HL-60 (cell line): ENCODE measurements around the gene SPAG4.

ENCODE experiments used
- DNase-seq, 2 experiments: peaks; one replicate each; pipeline ENCODE4 v3.0.0-alpha.2; 2010 to 2020; ENCODE audit warnings: low read depth in 1 of 2, low spot score in 1 of 2
- H3K27ac ChIP-seq: fragments of 250-450 bp; sonication (Bioruptor Pico); replicated peaks from 2 replicates; pipeline ENCODE4 v1.5.1; 2020; ENCODE audit warnings: mild to moderate bottlenecking, moderate library complexity
- H3K27me3 ChIP-seq: fragments of 250-450 bp; sonication (Bioruptor Pico); 2 replicates; pipeline ENCODE4 v1.5.1; 2021; ENCODE audit warnings: mild to moderate bottlenecking, moderate library complexity; ENCODE audit not compliant: insufficient read depth, poor library complexity, severe bottlenecking
- H3K4me3 ChIP-seq: replicated peaks from 2 replicates; pipeline ENCODE4 v1.5.1; 2011; ENCODE audit warnings: mild to moderate bottlenecking, control low read depth, low read length; ENCODE audit not compliant: insufficient read depth
- CTCF ChIP-seq: IDR thresholded peaks from one replicate; pipeline ENCODE4 v1.5.1; 2011; ENCODE audit warnings: low read length, control low read depth, inconsistent platforms; ENCODE audit not compliant: insufficient read depth
- GABPA ChIP-seq: IDR thresholded peaks from 2 replicates; pipeline ENCODE4 v1.6.1; 2012; ENCODE audit warnings: low read depth
- POLR2AphosphoS5 ChIP-seq: IDR thresholded peaks from 2 replicates; pipeline ENCODE4 v1.6.1; 2012; ENCODE audit warnings: low read depth
- SPI1 ChIP-seq: IDR thresholded peaks from 2 replicates; pipeline ENCODE4 v1.6.1; 2012; ENCODE audit warnings: low read depth, mild to moderate bottlenecking, borderline replicate concordance
- TF ChIP-seq, protein P1 (sequence below): IDR thresholded peaks from 2 replicates; pipeline ENCODE4 v1.6.1; 2012; ENCODE audit warnings: low read depth; ENCODE audit not compliant: insufficient replicate concordance

The SPAG4 gene

DNA sequence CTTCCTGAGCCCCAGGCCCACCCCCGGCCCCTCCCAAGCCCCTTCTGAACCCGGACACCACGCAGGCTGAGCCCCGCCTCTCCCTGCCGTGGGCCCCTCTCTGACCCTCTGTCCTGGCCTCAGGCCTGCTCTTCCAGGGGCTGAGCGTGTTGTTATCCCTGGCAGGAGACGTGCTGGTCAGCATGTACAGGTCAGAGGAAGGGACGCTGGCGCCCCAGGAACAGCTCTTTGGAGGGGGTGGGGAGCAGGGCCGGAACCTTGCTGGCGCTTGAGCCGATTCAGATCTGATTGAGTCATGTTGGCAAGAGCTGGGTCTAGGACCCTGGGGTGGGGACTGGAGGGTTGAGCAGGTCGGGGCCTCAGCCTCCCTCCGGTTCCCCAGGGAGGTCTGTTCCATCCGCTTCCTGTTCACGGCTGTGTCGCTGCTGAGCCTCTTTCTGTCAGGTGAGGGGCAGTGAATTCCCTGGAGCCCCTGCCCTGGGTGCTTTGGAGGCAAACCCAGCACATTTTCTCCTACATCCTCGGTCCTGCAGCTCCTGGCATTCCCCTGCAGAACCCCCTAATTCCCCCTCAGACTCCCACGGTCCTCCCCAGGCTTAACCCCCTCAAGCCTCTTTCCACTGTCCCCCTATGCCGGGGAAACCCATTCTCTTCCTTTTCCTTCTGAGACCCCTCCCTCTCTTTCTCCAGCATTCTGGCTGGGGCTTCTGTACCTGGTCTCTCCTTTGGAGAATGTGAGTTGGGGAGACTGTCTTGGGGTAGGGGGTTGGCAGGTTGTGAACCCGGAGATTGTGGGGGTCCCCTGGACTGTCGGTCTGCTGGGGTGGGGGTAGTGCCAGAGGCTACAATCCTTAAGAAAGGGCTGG is 2.0 kb downstream of the SPAG4 start:
- Histone ChIP-seq H3K4me3 (peak overlapping the region; percentile 39), H3K27me3 (no peaks in the 10 kb centered on the region), H3K27ac (no peak overlapping the region)
- TF ChIP-seq, protein P1, sequence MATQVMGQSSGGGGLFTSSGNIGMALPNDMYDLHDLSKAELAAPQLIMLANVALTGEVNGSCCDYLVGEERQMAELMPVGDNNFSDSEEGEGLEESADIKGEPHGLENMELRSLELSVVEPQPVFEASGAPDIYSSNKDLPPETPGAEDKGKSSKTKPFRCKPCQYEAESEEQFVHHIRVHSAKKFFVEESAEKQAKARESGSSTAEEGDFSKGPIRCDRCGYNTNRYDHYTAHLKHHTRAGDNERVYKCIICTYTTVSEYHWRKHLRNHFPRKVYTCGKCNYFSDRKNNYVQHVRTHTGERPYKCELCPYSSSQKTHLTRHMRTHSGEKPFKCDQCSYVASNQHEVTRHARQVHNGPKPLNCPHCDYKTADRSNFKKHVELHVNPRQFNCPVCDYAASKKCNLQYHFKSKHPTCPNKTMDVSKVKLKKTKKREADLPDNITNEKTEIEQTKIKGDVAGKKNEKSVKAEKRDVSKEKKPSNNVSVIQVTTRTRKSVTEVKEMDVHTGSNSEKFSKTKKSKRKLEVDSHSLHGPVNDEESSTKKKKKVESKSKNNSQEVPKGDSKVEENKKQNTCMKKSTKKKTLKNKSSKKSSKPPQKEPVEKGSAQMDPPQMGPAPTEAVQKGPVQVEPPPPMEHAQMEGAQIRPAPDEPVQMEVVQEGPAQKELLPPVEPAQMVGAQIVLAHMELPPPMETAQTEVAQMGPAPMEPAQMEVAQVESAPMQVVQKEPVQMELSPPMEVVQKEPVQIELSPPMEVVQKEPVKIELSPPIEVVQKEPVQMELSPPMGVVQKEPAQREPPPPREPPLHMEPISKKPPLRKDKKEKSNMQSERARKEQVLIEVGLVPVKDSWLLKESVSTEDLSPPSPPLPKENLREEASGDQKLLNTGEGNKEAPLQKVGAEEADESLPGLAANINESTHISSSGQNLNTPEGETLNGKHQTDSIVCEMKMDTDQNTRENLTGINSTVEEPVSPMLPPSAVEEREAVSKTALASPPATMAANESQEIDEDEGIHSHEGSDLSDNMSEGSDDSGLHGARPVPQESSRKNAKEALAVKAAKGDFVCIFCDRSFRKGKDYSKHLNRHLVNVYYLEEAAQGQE, result no peak
- TF ChIP-seq POLR2AphosphoS5 (no peak), CTCF (no peak), GABPA (no peak), SPI1 (no peak)
- DNase-seq, result peak; percentile 54 to 62

DNA sequence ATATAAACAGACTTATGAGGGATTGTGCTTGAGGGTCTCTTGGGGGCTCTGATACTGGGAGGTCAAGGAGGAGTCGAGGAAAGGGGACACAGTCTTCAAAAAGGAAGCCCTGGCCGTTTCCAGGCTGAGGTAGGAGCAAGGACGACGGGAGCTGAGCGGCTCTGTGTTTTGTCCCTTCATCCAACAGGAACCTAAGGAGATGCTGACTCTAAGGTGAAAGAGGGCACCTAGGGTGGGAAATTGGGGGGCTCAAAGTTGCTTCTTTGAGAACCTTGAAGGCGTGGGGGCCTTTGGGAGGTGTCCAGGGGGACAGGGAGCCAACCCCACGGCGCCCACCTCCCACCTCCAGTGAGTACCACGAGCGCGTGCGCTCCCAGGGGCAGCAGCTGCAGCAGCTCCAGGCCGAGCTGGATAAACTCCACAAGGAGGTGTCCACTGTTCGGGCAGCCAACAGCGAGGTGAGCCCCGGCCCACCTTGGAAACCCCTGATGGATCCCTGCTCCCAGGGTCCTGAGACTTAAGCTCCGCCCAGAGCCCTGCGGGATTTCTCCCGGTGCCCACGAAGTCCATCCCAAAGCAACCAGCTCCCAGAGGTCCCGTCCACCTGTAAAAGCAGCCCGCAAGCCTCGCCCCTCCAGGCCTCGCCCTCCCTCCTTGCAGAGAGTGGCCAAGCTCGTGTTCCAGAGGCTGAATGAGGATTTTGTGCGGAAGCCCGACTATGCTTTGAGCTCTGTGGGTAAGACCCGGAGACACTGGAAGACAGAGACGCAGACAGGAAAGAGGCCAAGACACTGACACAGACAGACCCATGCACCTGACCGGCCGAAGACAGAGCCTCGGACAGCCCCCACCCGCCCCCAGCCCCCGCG is 2.9 kb downstream of the SPAG4 start:
- no peak overlapping the region for H3K27ac ChIP-seq
- no peak overlapping the region for H3K4me3 ChIP-seq
- no peak for TF ChIP-seq CTCF
- no peak for TF ChIP-seq POLR2AphosphoS5
- TF ChIP-seq, protein P1, result no peak
- no peak for TF ChIP-seq GABPA
- TF ChIP-seq SPI1, result no peak
- no peaks in the 10 kb centered on the region for H3K27me3 ChIP-seq
- no peak for DNase-seq

GRCh38 chr20:35619196-35620095 is 3.8 kb downstream of the SPAG4 start:
- no peak for TF ChIP-seq GABPA
- TF ChIP-seq SPI1, result no peak
- TF ChIP-seq, protein P1, result no peak
- TF ChIP-seq POLR2AphosphoS5, result no peak; the same call in 1 of the 2 replicates
- Histone ChIP-seq H3K27me3 (no peaks in the 10 kb centered on the region), H3K4me3 (no peak overlapping the region), H3K27ac (no peak overlapping the region)
- no peak for DNase-seq
